ENCODE data around the gene PRKAR2B. TPM values are rescaled to one million over a fixed set of nuclear protein-coding genes. Genes with fewer than 3 reads are reported as not detected.

The PRKAR2B gene
- total RNA-seq, 4 donors from 2014 or later = 89.5 to 127 (median 102) TPM

- no peak for DNase-seq (ENCODE audit: extremely low spot score)
- TF ChIP-seq POLR2AphosphoS5 (IDR thresholded peaks at IDR 0.05) (no peak), EP300 (IDR thresholded peaks at IDR 0.05) (no peak), CTCF (IDR thresholded peaks at IDR 0.05) (no peak), POLR2A (IDR thresholded peaks at IDR 0.05; ENCODE audit: low read depth) (no peak)
- Histone ChIP-seq H3K27ac (replicated peaks in 1 of 4) (no peak overlapping the region), H3K9me3 (no peaks in the 10 kb centered on the region), H3K36me3 (no peaks in the 10 kb centered on the region), H3K27me3 (no peaks in the 10 kb centered on the region), H3K4me3 (no peak overlapping the region), H3K4me1 (peaks cover 0 to 31% (median 26%) of the 10 kb centered on the region in 4 donors)
- intact Hi-C loops (cut with DNase I) = no loop called here
Measured at GRCh38 chr7:107108793-107109371, 64.4 kb downstream of the PRKAR2B start.

- no peaks in the 10 kb centered on the region for H3K9me3 ChIP-seq
- no peak for TF ChIP-seq POLR2A (IDR thresholded peaks at IDR 0.05; ENCODE audit: low read depth)
- no peak for TF ChIP-seq POLR2AphosphoS5 (IDR thresholded peaks at IDR 0.05)
- no peak for TF ChIP-seq CTCF (IDR thresholded peaks at IDR 0.05)
- TF ChIP-seq EP300 (IDR thresholded peaks at IDR 0.05) = no peak
- intact Hi-C loops (cut with DNase I) = no loop called here
- H3K36me3 ChIP-seq = no peaks in the 10 kb centered on the region
- H3K27me3 ChIP-seq = no peaks in the 10 kb centered on the region
- no peak for DNase-seq (ENCODE audit: extremely low spot score)
- no peak overlapping the region for H3K4me3 ChIP-seq
- 100% methylated on average over 4 of the region's 4 CpGs for WGBS
- H3K27ac ChIP-seq (replicated peaks in 1 of 4) = no peak overlapping the region
- H3K4me1 ChIP-seq = peaks cover 0 to 31% (median 18%) of the 10 kb centered on the region in 4 donors
Measured at GRCh38 chr7:107109955-107110354, 65.5 kb downstream of the PRKAR2B start.

- Histone ChIP-seq H3K4me3 (no peak overlapping the region), H3K9me3 (no peaks in the 10 kb centered on the region), H3K27me3 (no peaks in the 10 kb centered on the region), H3K27ac (replicated peaks in 1 of 4) (no peak overlapping the region), H3K36me3 (no peaks in the 10 kb centered on the region), H3K4me1 (peaks cover 0 to 35% (median 12%) of the 10 kb centered on the region in 4 donors)
- TF ChIP-seq POLR2AphosphoS5 (IDR thresholded peaks at IDR 0.05) = no peak
- TF ChIP-seq POLR2A (IDR thresholded peaks at IDR 0.05; ENCODE audit: low read depth) = no peak
- no peak for TF ChIP-seq CTCF (IDR thresholded peaks at IDR 0.05)
- TF ChIP-seq EP300 (IDR thresholded peaks at IDR 0.05) = no peak
- no peak for DNase-seq (ENCODE audit: extremely low spot score)
- intact Hi-C loops (cut with DNase I) = no loop called here
- 100% methylated on average over 1 of the region's 1 CpG for WGBS
Measured at GRCh38 chr7:107111196-107111595, 66.7 kb downstream of the PRKAR2B start.

GRCh38 chr7:107113866-107114265 is 69.4 kb downstream of the PRKAR2B start:
- H3K9me3 ChIP-seq = no peaks in the 10 kb centered on the region
- no peak for DNase-seq (ENCODE audit: extremely low spot score)
- intact Hi-C loops (cut with DNase I) = no loop called here
- no peak for TF ChIP-seq CTCF (IDR thresholded peaks at IDR 0.05)
- TF ChIP-seq EP300 (IDR thresholded peaks at IDR 0.05) = no peak
- no peak for TF ChIP-seq POLR2AphosphoS5 (IDR thresholded peaks at IDR 0.05)
- TF ChIP-seq POLR2A (IDR thresholded peaks at IDR 0.05; ENCODE audit: low read depth) = no peak
- WGBS = 76% methylated on average over 5 of the region's 5 CpGs
- no peaks in the 10 kb centered on the region for H3K36me3 ChIP-seq
- H3K27me3 ChIP-seq = no peaks in the 10 kb centered on the region
- peaks cover 15 to 44% (median 24%) of the 10 kb centered on the region in 4 donors for H3K4me1 ChIP-seq
- H3K4me3 ChIP-seq = no peak overlapping the region
- H3K27ac ChIP-seq (replicated peaks in 1 of 4) = no peak overlapping the region

- no peaks in the 10 kb centered on the region for H3K9me3 ChIP-seq
- no peak for TF ChIP-seq CTCF (IDR thresholded peaks at IDR 0.05)
- TF ChIP-seq POLR2A (IDR thresholded peaks at IDR 0.05; ENCODE audit: low read depth) = no peak
- no peak for TF ChIP-seq POLR2AphosphoS5 (IDR thresholded peaks at IDR 0.05)
- TF ChIP-seq EP300 (IDR thresholded peaks at IDR 0.05) = no peak
- peaks cover 15 to 53% (median 31%) of the 10 kb centered on the region in 4 donors for H3K4me1 ChIP-seq
- DNase-seq (ENCODE audit: extremely low spot score) = no peak
- no peaks in the 10 kb centered on the region for H3K36me3 ChIP-seq
- WGBS = 82% methylated on average over 3 of the region's 3 CpGs
- H3K27ac ChIP-seq (replicated peaks in 1 of 4) = no peak overlapping the region
- no peaks in the 10 kb centered on the region for H3K27me3 ChIP-seq
- intact Hi-C loops (cut with DNase I) = no loop called here
- H3K4me3 ChIP-seq = no peak overlapping the region
Measured at GRCh38 chr7:107115114-107115513, 70.6 kb downstream of the PRKAR2B start.
